ENCODE measurements around the gene IKBKE.

IKBKE gene

DNA sequence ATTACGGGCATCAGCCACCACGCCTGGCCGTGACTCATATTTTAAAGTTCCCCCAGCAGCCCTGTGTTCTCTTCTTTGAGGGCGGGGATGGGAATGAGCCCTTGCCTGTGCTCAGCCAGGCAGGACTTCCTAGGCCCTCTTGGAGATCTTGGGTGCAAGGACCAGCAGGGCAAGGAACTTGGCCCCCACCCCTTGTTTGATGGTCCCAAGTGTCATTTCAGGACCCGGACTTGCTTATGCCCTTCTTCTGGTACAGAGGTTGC is 46.4 kb downstream of the IKBKE start:
- no peak for DNase-seq

DNA sequence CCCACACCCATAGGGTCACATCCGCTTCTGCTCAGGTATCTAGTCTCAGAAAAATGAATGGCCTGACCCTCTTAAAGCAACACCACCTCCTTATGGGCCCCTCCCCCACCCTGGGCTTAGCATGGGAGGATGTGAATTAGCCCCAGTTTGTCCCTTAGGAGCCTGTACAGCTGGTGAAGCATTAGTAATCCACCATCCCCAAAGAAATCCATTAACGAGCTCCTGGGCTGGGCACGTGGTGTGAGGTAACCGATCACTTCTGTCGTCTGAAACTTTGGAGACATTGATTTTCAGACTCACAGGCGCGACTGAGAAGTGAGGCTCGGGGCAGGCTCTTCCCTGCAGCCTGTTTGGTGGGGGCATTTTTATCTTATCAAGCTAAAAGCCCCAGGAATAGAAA is 47.5 kb downstream of the IKBKE start:
- DNase-seq = no peak

DNA sequence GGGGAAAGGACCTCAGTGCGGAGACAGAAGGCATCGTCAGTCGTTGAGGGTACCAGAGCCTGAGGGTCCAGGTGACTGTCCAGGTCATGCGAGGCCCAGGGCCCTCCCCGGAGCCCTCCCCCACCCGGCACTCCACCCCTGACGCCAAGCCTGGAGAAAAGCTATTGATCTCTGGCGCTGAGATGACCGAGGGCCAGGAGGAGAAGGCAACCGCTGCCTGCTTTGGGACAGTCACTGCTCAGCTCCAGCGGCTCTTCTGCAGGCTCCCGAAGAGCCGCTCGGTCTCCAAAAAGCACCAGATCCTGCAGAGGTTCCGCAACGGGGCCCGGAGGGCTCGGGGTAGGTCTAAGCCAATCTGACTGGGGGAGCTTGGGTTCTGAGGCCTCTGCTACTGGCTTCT is 47.9 kb downstream of the IKBKE start:
- DNase-seq = no peak

DNA sequence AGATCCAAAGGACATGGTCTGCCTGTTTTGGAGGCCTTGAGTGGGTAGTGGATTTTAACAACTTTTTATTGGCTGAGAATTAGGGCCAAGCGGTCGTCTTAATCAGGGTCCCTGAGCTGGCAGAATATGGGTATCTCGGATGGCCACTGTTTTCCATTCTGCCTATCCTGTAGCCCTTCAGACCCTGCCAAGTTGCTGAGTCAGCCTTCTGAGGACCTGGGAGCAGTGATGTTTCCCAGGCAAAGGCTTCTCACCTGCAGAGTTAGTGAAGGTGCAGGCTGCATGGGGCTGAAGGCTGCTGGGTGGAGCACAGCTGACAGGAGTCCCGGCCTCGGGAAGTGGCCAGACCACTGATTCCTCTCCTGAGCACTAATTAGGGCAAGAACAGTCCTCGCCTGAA is 48.5 kb downstream of the IKBKE start:
- DNase-seq = no peak

DNA sequence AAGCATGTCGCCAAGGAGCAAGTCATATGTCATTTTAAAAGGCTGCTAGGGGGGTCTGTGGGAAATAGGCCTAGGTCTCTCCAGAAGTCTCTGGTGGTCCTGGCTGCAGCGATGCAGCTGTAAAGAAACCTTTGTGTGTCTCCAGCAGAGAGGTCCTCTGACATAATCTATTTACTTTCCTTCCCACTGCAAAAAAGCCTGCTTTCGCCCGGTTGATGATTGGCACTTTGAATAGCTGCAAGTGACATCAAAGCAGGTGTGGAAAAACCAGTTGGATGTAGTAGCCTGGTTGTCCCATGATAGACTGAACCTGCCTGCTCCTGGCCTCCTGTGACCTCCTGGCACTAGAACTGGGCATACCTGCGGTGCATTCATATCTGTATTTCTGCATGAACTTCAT is 50.9 kb downstream of the IKBKE start:
- DNase-seq = peak in 1 of 2 experiments; percentile 22

DNA sequence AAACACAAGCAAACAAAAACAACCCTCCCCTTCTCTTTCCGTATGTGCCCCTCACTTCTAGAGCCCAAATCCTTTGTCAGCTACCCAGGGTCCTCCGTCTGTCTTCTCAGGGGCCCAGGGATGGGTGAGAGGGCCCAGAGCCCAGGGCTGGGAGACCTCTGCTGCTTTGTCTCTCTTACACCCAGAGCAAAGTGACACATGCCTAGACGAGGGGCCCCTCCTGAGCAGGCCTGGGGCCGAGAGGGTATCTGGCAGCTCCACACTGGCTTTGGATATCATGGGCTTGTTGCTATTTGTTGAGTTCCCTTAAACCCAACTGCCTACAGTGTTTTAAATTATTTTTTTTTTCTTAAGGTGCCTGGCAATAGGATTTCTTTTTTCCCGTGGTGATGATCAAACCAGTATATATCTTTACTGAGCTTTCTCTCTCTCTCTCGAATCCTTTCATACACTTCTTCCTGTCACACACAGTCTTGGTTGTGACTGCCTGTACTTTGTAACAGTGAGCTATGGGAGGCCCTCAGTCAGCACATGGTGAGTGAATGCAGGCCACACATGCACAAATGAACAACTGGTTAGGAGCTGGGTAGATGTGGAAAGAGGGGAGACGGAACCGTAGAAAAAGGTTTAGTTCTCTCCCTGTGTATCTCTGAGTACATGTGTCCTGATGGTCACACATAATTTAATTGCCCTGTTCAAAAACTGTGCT is 51.6 kb downstream of the IKBKE start:
- no peak for DNase-seq

DNA sequence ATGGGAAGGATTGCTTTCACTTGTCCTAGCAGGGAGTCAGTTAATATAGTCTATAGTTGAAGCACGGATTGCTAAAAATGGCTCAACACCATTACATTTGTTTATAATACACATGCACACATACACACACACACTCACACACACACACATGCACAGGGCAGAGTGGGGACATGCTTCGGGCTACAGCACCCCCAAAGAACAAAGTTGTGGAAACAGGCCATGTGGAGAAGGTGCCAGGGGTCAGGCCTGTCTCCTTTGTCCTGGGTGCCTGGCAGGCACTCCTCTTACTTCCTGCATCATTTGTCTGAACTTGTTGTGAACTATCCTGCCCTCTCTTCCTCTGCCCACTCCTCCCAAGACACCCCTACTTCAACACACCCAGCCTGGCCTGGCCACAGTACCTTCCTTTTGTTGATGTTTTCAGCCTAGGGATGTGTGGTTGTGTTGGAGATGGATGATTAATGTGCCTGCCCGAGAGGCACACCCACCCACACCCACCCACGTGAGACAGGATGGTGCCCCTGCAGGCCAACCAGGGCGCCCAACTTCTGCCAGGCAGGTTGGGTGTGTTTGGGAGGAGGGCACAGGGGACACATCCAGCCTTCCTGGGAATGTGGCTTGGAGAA is 54.6 kb downstream of the IKBKE start:
- no peak for DNase-seq

DNA sequence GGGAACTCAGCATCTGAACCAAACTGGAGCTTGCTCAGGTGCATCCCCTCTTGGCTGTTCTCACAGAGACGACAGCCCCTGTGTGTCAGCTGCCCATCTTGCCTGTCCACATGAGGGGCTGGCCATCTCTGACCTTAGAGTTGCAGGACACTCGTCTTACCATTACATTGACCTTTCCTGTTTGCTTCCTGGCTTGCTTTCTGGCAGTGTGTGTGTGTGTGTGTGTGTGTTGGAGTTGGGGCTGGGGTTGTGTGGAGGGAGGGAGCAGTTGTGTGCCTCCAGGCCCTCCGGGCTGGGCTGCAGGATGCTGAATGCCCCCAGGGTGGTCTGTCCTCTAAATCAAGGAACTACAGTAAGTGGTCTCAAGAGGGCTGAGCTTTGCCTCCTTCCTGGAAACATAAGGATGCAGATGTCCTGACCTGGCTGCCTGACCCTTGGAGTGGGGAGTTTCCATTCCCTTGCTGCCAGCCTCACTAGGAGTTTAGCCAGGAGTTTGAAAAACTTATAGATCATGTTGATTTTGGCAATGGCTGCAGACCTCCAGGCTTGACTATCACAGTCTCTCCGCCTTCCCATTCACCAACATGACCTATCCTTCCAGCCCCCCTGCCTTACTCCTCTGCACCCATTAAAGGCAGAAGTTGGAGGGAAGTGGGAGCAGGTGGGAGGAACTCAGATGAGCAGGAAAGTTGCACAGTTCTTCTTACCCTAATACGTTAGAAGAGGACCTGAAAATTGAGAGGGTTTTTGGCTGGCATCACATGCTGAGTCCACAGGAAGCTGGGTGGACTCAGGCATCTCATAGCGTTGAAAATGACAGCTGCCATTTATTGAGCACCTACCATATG is 56.0 kb downstream of the IKBKE start:
- no peak for DNase-seq

DNA sequence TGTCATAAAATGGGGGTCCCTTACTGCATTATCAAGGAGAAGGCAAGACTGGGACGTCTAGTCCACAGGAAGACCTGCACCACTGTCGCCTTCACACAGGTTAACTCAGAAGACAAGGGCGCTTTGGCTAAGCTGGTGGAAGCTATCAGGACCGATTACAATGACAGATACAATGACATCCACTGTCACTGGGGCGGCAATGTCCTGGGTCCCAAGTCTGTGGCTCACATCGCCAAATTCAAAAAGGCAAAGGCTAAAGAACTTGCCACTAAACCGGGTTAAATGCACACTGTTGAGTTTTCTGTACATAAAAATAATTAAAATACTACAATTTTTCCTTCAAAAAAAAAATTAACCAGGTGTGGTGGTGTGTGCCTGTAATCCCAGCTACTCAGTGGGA is 59.1 kb downstream of the IKBKE start:
- DNase-seq = no peak

DNA sequence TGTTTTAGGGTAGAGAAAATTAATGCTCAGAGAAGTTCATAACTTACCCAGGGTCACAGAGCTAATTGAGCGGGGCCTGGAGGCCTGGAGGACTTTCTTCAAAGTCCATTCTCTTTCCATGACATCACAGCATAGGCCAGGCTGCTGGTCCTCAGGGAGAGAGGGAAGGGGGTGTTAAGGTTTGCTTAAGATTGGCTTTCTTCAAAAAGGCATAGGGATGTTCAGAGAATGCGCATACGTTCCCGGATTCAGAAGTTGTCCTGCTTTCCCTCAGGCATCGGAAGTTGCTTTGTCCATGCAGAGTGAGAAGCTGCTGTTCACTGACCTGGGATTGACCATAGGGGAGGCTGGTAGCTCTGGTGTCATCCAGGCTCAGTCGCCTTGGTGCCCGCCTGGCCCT is 62.1 kb downstream of the IKBKE start:
- DNase-seq = no peak

DNA sequence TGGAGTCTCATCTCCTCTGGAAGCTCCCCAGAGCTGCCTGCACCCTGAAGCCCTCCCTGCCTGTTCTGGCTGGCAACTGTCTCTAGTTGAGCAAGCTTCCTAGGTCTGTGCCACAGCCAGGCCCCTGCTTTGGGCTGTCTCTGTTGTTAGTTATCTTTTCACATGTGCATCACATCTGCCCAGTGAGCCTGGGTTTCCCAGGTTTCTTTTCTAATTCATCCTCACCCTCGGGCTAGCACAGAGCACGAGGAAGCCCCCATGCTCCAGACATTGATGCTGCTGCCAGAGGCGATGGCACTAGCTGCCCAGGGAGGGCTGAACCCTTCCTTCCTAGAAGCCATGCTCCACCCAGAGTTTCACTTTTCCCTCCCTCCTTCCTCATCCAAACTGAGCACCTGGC is 64.3 kb downstream of the IKBKE start:
- no peak for DNase-seq

DNA sequence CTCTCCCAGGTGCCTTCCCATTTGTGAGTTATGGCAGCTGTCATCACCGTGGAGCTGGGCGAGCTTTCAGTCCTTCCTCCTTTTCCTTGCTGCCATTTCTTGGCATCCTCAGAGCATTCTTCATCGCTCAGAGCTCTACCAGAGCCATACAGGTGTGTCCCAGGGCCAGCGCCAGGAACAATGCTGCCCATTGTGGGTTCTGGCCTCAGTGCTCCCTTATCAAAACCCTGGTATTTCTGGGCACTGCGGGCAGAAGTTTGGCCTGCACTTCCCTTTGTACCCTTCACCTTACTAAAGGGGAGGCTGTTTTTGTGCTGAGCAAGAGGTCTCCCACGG is 65.5 kb downstream of the IKBKE start:
- no peak for DNase-seq

DNA sequence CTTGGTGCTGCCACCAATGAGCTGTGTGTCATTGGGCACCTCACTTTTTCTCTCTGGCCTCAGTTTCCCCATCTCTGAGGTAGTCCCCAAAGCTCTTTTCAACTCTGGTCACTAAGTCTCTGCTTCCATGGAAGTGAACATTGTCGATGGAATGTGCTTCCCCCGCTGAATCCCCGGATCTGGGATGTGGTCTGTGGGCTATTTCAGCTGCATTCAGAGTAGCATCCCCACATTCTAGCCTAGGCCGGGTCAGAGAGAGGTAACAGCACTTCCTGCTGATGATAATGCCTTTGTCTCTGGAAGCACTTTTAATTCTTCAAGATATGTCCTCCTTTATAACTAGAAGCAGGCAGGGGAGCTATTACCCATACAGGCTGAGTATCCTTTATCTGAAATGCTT is 66.9 kb downstream of the IKBKE start:
- DNase-seq = no peak

DNA sequence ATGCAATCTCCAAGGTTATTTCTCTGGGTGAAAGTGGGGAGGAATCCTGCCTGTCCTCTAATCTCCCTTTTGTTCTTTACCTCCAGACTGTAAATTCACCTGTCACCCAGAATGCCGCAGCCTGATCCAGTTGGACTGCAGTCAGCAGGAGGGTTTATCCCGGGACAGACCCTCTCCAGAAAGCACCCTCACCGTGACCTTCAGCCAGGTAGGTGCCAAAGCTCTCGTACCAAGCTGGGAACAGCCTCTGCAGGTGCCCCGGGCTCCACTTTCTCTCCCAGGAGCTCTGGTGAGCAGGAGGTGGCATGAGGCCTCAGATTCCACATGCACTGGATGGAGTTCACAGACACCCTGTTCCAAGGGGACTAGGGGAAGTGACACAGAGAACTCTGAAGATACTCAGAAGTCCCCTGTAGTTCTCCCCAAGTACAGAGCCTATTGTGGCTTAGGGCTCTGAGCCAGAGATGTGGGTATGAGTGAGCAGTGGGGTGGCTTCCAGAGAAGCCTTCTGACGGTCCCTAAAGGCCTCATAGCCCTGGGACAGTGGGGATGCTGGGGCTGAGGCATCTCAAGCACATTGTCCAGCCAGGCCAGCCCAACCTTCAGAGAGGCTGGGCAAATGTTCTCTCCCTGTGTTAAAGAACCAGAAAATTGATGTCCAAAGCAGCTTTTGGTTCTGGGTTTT is 68.0 kb downstream of the IKBKE start:
- no peak for DNase-seq

DNA sequence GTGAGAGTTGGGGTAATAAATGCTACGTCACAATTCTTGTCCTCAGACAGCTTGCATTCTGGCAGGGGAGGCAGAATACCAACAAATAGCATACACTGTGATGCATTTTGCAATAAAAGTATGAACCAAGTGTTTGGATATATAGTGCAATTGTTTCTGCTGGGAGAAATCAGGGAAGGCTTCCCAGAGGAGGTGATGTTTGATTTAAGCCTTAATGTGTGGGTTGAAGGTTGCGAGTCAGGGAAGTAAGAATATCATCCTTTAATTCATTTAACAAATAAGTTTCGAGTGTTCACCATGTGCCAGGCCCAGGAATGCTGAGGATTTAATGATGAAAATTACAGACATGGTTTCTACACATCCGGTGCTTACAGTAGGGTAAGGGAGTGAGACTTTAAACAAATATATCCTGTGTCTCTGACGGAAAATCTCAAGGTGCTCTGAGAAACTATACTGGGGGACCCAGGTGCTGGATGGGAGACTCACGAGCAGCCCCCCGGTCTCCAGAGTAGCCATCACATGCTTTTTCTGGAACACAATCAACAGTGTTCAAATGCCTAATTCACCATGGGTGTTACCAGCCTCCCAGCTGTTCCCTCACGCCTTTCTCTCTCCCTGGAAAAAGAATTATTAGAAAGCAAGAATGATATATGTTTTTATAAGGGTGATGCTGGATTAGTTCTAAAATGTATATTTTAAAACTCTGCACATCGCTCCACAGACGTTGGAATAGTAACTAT is 68.8 kb downstream of the IKBKE start:
- no peak for DNase-seq

DNA sequence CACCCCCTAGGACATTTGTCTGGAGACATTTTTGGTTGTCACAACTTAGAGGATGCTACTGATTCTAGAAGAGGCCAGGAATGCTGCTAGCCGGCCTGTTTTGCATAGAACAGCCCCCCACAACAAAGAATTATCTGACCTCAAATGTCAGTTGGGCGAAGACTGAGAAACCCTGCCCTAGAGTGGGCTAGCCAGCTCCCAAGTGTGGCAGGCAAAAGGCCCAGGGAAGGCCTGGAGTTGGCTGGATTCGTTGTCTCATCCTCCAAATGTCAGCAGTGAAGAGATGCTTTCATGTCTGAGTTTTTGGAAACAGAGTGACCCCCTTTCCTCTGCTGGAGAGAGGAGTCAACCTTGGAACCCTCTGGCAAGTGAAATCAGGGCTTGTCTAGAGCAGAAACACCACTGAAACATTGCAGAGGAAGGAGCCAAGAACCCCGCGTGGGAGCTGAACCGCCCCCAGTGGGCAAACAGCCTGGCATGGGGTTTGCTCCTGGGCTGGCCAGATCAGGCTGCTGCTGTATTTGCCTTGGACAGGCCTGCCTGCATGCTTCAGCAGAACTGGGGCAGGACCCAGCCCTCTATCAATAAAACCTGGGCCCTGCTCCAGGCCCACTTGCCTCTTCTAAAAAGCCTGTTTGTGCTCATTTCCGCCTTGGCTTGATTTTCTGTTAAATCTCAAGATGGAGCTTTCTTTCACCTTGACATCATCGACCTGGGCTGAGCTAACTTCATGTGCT is 69.9 kb downstream of the IKBKE start:
- DNase-seq = peak; percentile 20 to 45

DNA sequence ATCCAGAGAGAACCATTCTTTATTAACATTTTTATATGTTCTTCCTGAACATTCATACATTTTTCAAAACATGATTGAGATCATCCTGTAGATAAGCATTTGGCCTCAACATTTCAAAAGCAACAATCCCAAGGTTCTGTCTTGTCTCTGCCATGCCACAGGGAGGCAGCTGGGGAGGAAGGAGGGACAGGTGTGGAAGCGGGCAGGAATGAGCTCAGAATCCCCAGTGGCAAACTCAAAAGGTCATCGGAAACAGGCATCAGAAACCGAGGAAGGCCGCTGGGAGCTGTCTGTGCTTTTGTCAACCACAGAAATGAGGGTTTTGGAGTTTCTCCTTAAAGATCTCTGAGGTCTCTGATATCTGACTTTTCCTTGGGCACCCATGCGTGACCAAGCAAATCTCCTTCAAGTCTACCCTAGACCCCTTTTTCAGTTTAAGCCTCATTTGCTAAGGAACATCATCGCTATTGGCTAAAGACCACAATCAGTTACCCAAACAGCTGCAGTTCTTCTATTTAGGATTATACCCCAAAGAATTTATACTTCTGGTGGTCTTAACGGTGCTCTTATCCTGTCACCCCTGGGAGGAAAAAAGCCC is 71.1 kb downstream of the IKBKE start:
- DNase-seq = no peak

DNA sequence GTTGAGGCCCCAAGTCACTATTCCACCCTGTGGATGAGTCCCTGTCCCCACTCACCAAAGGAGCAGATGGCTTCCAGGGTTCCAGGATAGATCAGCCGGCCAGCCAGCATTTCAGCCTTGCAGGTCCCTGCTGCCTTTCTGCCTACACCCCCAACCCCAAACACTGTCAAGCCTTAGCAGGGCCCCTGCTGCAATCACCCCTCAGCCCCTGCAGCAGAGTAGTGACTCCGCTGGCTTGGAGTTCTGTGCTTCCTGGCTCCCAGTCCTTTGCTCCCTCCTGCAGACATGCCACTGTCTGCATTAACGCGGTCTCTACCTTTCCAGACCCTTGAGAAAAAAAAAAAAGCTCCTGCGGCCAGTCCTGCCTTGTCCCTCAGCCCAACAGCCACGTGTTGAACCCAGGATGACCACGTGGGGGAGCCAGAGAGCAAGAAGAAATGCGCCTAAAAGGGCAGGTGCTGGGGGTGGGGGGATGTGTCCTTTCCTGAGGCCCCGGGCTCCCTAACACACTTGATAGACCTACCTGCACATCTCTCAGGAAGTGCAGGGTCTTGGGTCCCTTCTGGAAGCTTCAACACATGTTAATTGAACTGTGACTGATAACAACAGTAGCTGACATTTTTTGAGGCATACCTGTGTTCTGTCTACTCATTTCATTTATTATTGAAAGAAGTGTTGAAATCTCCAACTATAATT is 74.4 kb downstream of the IKBKE start:
- DNase-seq = peak; percentile 80 to 84

DNA sequence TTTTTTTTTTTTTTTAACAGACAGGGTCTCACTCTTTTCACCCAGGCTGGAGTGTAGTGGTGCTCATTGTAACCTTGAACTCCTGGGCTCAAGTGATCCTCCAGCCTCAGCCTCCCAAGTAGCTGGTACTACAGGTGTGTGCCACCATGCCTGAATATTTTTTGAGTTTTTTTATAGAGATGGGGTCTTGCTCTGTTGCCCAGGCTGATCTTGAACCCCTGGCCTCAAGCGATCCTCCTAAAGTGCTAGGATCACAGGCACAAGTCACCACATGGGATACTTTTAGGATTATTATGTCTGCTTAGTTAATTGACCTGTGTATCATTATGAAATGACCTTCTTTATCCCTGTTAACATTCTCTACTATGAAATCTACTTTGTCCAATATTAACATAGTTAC is 75.1 kb downstream of the IKBKE start:
- no peak for DNase-seq
